ENCODE data around the gene KIF18B. TPM values are rescaled to one million over a fixed set of nuclear protein-coding genes. Genes with fewer than 3 reads are reported as not detected.

The KIF18B gene
- total RNA-seq, 2 experiments from 2014 or later, result 42.2 to 126 TPM

DNA sequence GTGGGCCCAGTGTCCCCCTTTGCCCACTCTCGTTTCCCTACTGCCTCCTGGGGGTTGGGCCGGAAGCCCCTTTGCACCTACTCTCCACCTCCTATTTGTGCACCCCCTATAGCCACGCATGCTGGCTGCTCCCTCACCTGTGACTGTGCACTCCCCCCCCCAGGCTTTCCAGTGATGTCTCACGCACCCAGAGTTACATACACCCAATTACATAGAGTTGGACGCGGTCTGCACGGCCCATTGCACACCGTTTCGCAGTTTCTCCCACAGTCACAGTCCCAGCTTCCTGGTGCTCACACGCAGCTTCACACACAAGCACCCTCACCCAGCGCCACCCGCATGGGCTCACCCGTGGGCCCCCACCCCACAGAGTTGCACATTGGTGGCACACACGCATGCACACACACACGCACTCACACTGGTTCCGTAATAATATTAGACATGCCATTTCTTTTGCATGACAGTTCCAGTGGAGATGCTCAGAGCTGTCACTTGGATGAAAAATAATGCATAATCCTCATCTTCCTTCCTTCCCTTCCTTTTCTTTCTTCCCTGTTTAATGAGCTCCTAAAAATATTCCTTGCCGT, 42.1 kb upstream of the KIF18B start:
- Histone ChIP-seq H3K4me1 (ENCODE audit: insufficient read depth, low read length, poor library complexity, severe bottlenecking) (no peaks in the 10 kb centered on the region), H3K27ac (ENCODE audit: low read depth, low read length, poor library complexity, severe bottlenecking) (no peak overlapping the region), H3K9me2 (ENCODE audit: insufficient read depth, low read length) (no peaks in the 10 kb centered on the region), H3K4me3 (ENCODE audit: low read depth, low read length, poor library complexity, severe bottlenecking) (no peak overlapping the region), H3K9me3 (ENCODE audit: low read length) (no peaks in the 10 kb centered on the region), H3K79me2 (ENCODE audit: insufficient read depth, low read depth, low read length) (no peaks in the 10 kb centered on the region), H4K20me1 (ENCODE audit: insufficient read depth, low read length) (no peaks in the 10 kb centered on the region), H2AFZ (ENCODE audit: low read length) (no peak overlapping the region), H3K4me2 (ENCODE audit: low read length) (no peak overlapping the region), H3K36me3 (ENCODE audit: insufficient read depth, low read length) (no peaks in the 10 kb centered on the region)
- TF ChIP-seq EZH2phosphoT487 (IDR thresholded peaks at IDR 0.05; ENCODE audit: borderline replicate concordance, low read depth, low read length), result no peak
- TF ChIP-seq, protein P1, sequence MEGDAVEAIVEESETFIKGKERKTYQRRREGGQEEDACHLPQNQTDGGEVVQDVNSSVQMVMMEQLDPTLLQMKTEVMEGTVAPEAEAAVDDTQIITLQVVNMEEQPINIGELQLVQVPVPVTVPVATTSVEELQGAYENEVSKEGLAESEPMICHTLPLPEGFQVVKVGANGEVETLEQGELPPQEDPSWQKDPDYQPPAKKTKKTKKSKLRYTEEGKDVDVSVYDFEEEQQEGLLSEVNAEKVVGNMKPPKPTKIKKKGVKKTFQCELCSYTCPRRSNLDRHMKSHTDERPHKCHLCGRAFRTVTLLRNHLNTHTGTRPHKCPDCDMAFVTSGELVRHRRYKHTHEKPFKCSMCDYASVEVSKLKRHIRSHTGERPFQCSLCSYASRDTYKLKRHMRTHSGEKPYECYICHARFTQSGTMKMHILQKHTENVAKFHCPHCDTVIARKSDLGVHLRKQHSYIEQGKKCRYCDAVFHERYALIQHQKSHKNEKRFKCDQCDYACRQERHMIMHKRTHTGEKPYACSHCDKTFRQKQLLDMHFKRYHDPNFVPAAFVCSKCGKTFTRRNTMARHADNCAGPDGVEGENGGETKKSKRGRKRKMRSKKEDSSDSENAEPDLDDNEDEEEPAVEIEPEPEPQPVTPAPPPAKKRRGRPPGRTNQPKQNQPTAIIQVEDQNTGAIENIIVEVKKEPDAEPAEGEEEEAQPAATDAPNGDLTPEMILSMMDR (conservative IDR thresholded peaks at IDR 0.05; ENCODE audit: low read length), result no peak
- BruUV-seq (replicated peaks), result no TSS peak
- intact Hi-C loops (cut with micrococcal nuclease; ENCODE audit: unreplicated experiment), result no loop called here
- CTCF ChIA-PET (ENCODE audit: unreplicated experiment), result no interaction called here
- DNase-seq (ENCODE audit: low spot score), result no peak
- POLR2A ChIA-PET, result no interaction called here

DNA sequence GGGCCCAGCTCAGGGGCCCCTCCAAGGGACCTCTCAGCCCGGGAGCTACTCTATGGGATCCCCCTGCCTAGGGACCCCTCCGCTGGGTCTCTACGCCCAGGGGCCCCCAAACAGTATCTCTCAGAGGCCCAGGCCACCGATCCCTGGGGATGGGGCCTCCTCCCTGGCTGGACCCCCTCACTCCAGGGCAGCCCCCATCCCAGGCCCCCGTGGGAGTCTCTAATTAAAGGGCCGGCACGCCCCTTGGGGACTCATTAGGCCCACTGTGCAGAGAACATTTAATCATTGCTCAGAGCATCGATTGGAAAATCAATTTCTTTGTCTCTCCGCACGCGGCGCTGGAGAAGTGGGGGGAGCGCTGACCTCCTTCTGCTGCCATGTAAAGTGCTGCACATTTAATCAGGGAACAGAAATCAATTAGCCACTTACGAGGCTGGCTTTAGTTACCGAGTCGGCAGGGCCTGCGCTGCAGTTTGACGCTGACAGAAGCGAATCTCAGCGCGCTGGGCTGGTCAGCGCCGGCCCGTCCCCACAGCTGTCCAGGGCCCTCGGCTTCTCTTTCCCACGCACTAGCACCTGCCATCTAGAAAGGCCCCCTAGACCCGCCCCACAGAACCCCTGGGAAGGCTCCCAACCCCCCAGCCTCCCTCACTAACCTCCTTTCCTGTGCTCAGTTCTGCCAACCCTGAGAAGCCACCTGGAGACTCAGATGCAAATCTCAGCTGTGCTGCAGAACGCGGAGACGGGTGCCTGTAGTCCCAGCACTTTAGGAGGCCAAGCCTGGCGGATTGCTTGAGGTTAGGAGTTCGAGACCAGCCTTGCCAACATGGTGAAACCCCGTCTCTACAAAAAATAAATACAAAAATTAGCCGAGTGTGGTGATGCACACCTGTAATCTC, 40.7 kb upstream of the KIF18B start:
- no peak for DNase-seq (ENCODE audit: low spot score)
- Histone ChIP-seq H3K9me2 (ENCODE audit: insufficient read depth, low read length) (no peaks in the 10 kb centered on the region), H3K36me3 (ENCODE audit: insufficient read depth, low read length) (no peaks in the 10 kb centered on the region), H3K27ac (ENCODE audit: low read depth, low read length, poor library complexity, severe bottlenecking) (no peak overlapping the region), H2AFZ (ENCODE audit: low read length) (no peak overlapping the region), H3K79me2 (ENCODE audit: insufficient read depth, low read depth, low read length) (no peaks in the 10 kb centered on the region), H3K9me3 (ENCODE audit: low read length) (no peaks in the 10 kb centered on the region), H3K4me1 (ENCODE audit: insufficient read depth, low read length, poor library complexity, severe bottlenecking) (no peaks in the 10 kb centered on the region), H3K4me3 (ENCODE audit: low read depth, low read length, poor library complexity, severe bottlenecking) (no peak overlapping the region), H3K4me2 (ENCODE audit: low read length) (no peak overlapping the region), H4K20me1 (ENCODE audit: insufficient read depth, low read length) (no peaks in the 10 kb centered on the region)
- ChIA-PET POLR2A (no interaction called here), CTCF (ENCODE audit: unreplicated experiment) (interaction anchor here (0.6 kb wide), 1 partner anchor 74 kb away, joined by 3 read pairs; no protein-coding TSS in a partner anchor)
- intact Hi-C loops (cut with micrococcal nuclease; ENCODE audit: unreplicated experiment), result no loop called here
- TF ChIP-seq, protein P1 (conservative IDR thresholded peaks at IDR 0.05; ENCODE audit: low read length), result no peak
- TF ChIP-seq EZH2phosphoT487 (IDR thresholded peaks at IDR 0.05; ENCODE audit: borderline replicate concordance, low read depth, low read length), result no peak
- no TSS peak for BruUV-seq (replicated peaks)

DNA sequence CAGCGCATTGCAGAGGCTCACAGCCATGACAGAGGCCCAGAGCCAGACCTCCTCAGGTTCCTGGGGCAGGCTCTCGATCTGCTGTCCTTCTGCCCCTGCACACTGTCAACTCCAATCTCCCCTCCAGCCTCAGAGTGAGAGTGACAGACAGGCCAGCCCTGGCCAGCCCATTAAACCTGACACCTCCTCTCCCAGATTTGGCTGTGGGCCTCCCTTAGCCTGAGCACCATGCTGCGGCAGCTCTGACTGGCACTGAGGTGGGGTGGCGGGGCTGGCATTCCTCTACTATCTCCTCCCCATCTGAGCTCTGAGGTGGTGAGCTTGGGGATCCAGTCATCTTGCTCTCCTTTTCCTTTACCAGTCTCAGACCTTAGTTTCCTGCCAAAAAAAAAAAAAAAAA, 36.0 kb upstream of the KIF18B start:
- POLR2A ChIA-PET, result interaction anchor here (0.6 kb wide), 2 partner anchors 55 to 63 kb away, joined by 3 to 6 read pairs; no protein-coding TSS in a partner anchor
- Histone ChIP-seq H3K9me3 (ENCODE audit: low read length) (no peaks in the 10 kb centered on the region), H3K4me1 (ENCODE audit: insufficient read depth, low read length, poor library complexity, severe bottlenecking) (no peaks in the 10 kb centered on the region), H3K9me2 (ENCODE audit: insufficient read depth, low read length) (no peaks in the 10 kb centered on the region), H2AFZ (ENCODE audit: low read length) (no peak overlapping the region), H3K79me2 (ENCODE audit: insufficient read depth, low read depth, low read length) (no peaks in the 10 kb centered on the region), H3K4me3 (ENCODE audit: low read depth, low read length, poor library complexity, severe bottlenecking) (no peak overlapping the region), H3K27ac (ENCODE audit: low read depth, low read length, poor library complexity, severe bottlenecking) (no peak overlapping the region), H4K20me1 (ENCODE audit: insufficient read depth, low read length) (no peaks in the 10 kb centered on the region), H3K36me3 (ENCODE audit: insufficient read depth, low read length) (no peaks in the 10 kb centered on the region), H3K4me2 (ENCODE audit: low read length) (no peak overlapping the region)
- CTCF ChIA-PET (ENCODE audit: unreplicated experiment), result no interaction called here
- intact Hi-C loops (cut with micrococcal nuclease; ENCODE audit: unreplicated experiment), result no loop called here
- no peak for DNase-seq (ENCODE audit: low spot score)
- TF ChIP-seq, protein P1 (conservative IDR thresholded peaks at IDR 0.05; ENCODE audit: low read length), result no peak
- no TSS peak for BruUV-seq (replicated peaks)

Measured in OCI-LY7 (cell line).